Measurements from ENCODE around the gene CPNE2.

DNA sequence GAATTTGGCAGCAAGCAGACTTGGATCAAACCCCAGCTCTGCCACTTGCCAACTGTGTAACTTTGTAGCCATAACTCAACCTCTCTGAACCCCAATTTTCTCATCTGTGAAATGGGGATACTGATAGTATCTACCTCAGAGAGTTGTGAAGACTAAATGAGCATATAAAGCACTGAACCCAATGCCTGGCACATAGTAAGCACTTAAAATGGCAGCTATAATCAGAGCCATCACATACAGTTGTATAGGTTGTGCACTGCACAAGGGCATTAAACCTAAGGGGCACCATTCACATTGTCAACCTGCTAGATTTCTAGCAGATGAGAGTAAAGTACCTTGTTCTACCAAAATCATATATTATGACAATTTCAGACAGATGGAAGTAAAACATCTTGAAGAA lies 10.6 kb upstream of the CPNE2 start:
- TF ChIP-seq EZH2 (IDR thresholded peaks at IDR 0.05; ENCODE audit: borderline replicate concordance, control insufficient read depth, low read depth, low read length) (no peak), POLR2AphosphoS5 (IDR thresholded peaks at IDR 0.05; ENCODE audit: low read length) (no peak; the same call in 1 of the 2 replicates), ASH2L (IDR thresholded peaks at IDR 0.05; ENCODE audit: borderline replicate concordance, low read depth) (no peak), JUND (IDR thresholded peaks at IDR 0.05; ENCODE audit: low read depth, low read length) (no peak), MEF2A (IDR thresholded peaks at IDR 0.05; ENCODE audit: insufficient read depth, low read depth, low read length) (no peak), EP300 (IDR thresholded peaks at IDR 0.05; ENCODE audit: borderline replicate concordance in 1 of 2, control insufficient read depth in 1 of 2, low read depth in 2 of 2, low read length in 2 of 2) (no peak)
- TF ChIP-seq, protein P1, sequence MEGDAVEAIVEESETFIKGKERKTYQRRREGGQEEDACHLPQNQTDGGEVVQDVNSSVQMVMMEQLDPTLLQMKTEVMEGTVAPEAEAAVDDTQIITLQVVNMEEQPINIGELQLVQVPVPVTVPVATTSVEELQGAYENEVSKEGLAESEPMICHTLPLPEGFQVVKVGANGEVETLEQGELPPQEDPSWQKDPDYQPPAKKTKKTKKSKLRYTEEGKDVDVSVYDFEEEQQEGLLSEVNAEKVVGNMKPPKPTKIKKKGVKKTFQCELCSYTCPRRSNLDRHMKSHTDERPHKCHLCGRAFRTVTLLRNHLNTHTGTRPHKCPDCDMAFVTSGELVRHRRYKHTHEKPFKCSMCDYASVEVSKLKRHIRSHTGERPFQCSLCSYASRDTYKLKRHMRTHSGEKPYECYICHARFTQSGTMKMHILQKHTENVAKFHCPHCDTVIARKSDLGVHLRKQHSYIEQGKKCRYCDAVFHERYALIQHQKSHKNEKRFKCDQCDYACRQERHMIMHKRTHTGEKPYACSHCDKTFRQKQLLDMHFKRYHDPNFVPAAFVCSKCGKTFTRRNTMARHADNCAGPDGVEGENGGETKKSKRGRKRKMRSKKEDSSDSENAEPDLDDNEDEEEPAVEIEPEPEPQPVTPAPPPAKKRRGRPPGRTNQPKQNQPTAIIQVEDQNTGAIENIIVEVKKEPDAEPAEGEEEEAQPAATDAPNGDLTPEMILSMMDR (IDR thresholded peaks at IDR 0.05 in 2 of 3, conservative IDR thresholded peaks at IDR 0.05 in 1 of 3; ENCODE audit: control insufficient read depth in 2 of 3, extremely low read depth in 1 of 3, insufficient read depth in 1 of 3, low read depth in 3 of 3, low read length in 3 of 3) = no peak
